Activated CD4-positive, alpha-beta T cell treated with anti-CD3 and anti-CD28 coated beads for 36 hours (primary cell): ENCODE results near the gene MLX. TPM values are rescaled to one million over a fixed set of nuclear protein-coding genes. Genes with fewer than 3 reads are reported as not detected.
A peak's percentile ranks its signal among the peaks of the same experiment; 100 is the strongest.

Source experiments
- ATAC-seq: fragments of 200-7000 bp; cut with Tn5 transposase; one replicate; pipeline ENCODE4 v1.10.0; 2021; ENCODE audit warnings: mild to moderate bottlenecking, moderate library complexity
- CTCF ChIA-PET: fragments of 350-600 bp; sonication (Branson Sonifier 250); formaldehyde crosslinking; loops from one replicate; lab custom pipeline; 2021; ENCODE audit warnings: antibody characterized with exemption; lab: Charles Lee
- POLR2A ChIA-PET: fragments of 350-600 bp; sonication (Branson Sonifier 250); formaldehyde crosslinking; loops from one replicate; lab custom pipeline; 2021; ENCODE audit warnings: antibody characterized with exemption, inconsistent platforms; lab: Charles Lee
- DNase-seq: peaks from one replicate; pipeline ENCODE4 v3.0.0-alpha.2; 2020
- H3K27ac Mint-ChIP-seq: one replicate; pipeline ENCODE4 v1.8.0; 2021; ENCODE audit warnings: mixed read lengths
- H3K27me3 Mint-ChIP-seq: one replicate; pipeline ENCODE4 v1.8.0; 2021; ENCODE audit warnings: mixed read lengths
- H3K36me3 Mint-ChIP-seq: one replicate; pipeline ENCODE4 v1.8.0; 2021; ENCODE audit warnings: low read depth, mixed read lengths
- H3K4me1 Mint-ChIP-seq: one replicate; pipeline ENCODE4 v1.8.0; 2021; ENCODE audit warnings: mixed read lengths
- H3K4me3 Mint-ChIP-seq: one replicate; pipeline ENCODE4 v1.8.0; 2021; ENCODE audit warnings: mild to moderate bottlenecking, moderate library complexity, mixed read lengths
- H3K9me3 Mint-ChIP-seq: one replicate; pipeline ENCODE4 v1.8.0; 2021; ENCODE audit warnings: low read depth, mixed read lengths
- intact Hi-C, 2 experiments: fragments of 100-400 bp; cut with DNase I in 1 of 2; cut with micrococcal nuclease in 1 of 2; formaldehyde crosslinking; loops; one replicate each; pipeline versions ENCODE4 v1.14.2 to v1.15.1; 2022 to 2024; cut with DNase I, micrococcal nuclease
- total RNA-seq, 2 experiments: library from RNA; stranded (reverse); gene quantifications; one replicate each; pipeline ENCODE4 v1.2.3, GENCODE V29; 2021

Gene MLX
- total RNA-seq, 2 experiments from 2014 or later, result 38.7 to 40.7 TPM

GRCh38 chr17:42522263-42522790 is 44.6 kb upstream of the MLX start:
- Mint-ChIP-seq H3K36me3 (peaks cover 11% of the 10 kb centered on the region), H3K9me3 (no peaks in the 10 kb centered on the region), H3K4me1 (peaks cover 16% of the 10 kb centered on the region), H3K4me3 (no peak overlapping the region), H3K27me3 (peaks cover 2% of the 10 kb centered on the region), H3K27ac (no peak overlapping the region)
- POLR2A ChIA-PET, result no interaction called here
- DNase-seq (no peak), ATAC-seq (no peak)
- CTCF ChIA-PET, result interaction anchor here (0.7 kb wide), 1 partner anchor 1699 kb away, joined by 3 read pairs; no protein-coding TSS in a partner anchor
- intact Hi-C loops, result no loop called here

- H3K4me3 Mint-ChIP-seq, result no peak overlapping the region
- H3K4me1 Mint-ChIP-seq, result peaks cover 15% of the 10 kb centered on the region
- CTCF ChIA-PET, result interaction anchor here (0.7 kb wide), 1 partner anchor 1698 kb away, joined by 3 read pairs; no protein-coding TSS in a partner anchor
- H3K9me3 Mint-ChIP-seq, result no peaks in the 10 kb centered on the region
- peaks cover 11% of the 10 kb centered on the region for H3K36me3 Mint-ChIP-seq
- ATAC-seq (no peak), DNase-seq (no peak)
- no peak overlapping the region for H3K27ac Mint-ChIP-seq
- intact Hi-C loops, result no loop called here
- POLR2A ChIA-PET, result no interaction called here
- peaks cover 2% of the 10 kb centered on the region for H3K27me3 Mint-ChIP-seq
Measured at GRCh38 chr17:42522798-42523278, 44.1 kb upstream of the MLX start.

DNA sequence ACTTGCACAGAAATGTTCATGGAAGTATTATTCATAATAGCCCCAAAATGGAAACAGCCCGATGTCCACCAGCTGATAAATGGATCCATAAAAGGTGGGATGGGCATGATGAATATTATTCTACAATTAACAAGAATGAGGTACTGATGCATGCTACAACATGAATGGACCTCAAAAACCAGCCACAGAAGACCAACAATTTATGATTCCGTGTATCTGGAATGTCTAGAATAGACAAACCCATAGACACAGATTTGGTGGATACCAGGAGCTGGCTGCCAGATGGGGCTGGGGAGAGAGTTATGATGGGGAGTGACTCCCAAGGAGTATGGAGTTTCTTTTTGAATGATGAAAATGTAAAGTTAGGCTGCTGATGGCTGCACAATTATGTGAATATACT is 41.7 kb upstream of the MLX start:
- no peak overlapping the region for H3K4me3 Mint-ChIP-seq
- H3K4me1 Mint-ChIP-seq, result peaks cover 25% of the 10 kb centered on the region
- ATAC-seq (no peak), DNase-seq (no peak)
- intact Hi-C loops, result loop anchor here in 1 of 2 experiments (5.0 kb wide), 1 partner anchor 213 kb away; no protein-coding TSS in a partner anchor
- H3K36me3 Mint-ChIP-seq, result peaks cover 11% of the 10 kb centered on the region
- no peaks in the 10 kb centered on the region for H3K9me3 Mint-ChIP-seq
- ChIA-PET POLR2A (interaction anchor here (0.5 kb wide), 1 partner anchor 53 kb away, joined by 4 read pairs; no protein-coding TSS in a partner anchor), CTCF (interaction anchor here (0.6 kb wide), 1 partner anchor 431 kb away, joined by 3 read pairs; no protein-coding TSS in a partner anchor)
- H3K27me3 Mint-ChIP-seq, result peaks cover 2% of the 10 kb centered on the region
- H3K27ac Mint-ChIP-seq, result no peak overlapping the region

DNA sequence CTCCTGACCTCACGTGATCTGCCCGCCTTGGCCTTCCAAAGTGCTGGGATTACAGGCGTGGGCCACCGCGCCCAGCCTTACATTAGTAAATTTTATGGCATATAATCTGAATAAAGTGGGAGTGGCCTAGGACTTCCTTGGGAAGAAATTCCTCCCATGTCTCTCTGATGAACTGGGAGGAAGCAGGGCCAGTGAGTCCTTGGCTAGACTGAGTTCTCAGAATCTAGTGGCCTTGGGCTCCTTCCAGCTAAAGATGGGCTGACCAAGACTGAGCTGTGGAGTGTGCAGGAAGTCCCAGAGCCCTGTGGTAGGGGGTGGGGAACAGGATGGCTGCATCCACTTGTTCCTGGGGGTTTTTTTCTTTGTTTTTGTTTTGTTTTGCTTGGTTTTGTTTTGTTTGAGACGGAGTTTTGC is 40.9 kb upstream of the MLX start:
- no peak overlapping the region for H3K4me3 Mint-ChIP-seq

GRCh38 chr17:42527932-42528331 is 39.0 kb upstream of the MLX start:
- DNase-seq (no peak), ATAC-seq (no peak)
- no peaks in the 10 kb centered on the region for H3K9me3 Mint-ChIP-seq
- no peak overlapping the region for H3K27ac Mint-ChIP-seq
- intact Hi-C loops, result loop anchor here (1.0 to 5.0 kb wide), 4 partner anchors 100 to 410 kb away; no protein-coding TSS in a partner anchor
- no peaks in the 10 kb centered on the region for H3K36me3 Mint-ChIP-seq
- peaks cover 37% of the 10 kb centered on the region for H3K4me1 Mint-ChIP-seq
- no peaks in the 10 kb centered on the region for H3K27me3 Mint-ChIP-seq
- ChIA-PET POLR2A (interaction anchor here (0.6 to 0.7 kb wide), 2 partner anchors 122 to 676 kb away, joined by 3 to 8 read pairs; no protein-coding TSS in a partner anchor), CTCF (interaction anchor here (0.6 to 1.9 kb wide), 23 partner anchors 10 to 501 kb away, joined by 3 to 8 read pairs (median 4); partner anchors contain the start of gene CAVIN1)
- no peak overlapping the region for H3K4me3 Mint-ChIP-seq

More for the DNA sequence above, 40.9 kb upstream of the MLX start:
- no peak for DNase-seq
- POLR2A ChIA-PET, result no interaction called here
- peaks cover 2% of the 10 kb centered on the region for H3K27me3 Mint-ChIP-seq
- H3K27ac Mint-ChIP-seq, result no peak overlapping the region
- H3K4me1 Mint-ChIP-seq, result peaks cover 31% of the 10 kb centered on the region
- peaks cover 11% of the 10 kb centered on the region for H3K36me3 Mint-ChIP-seq
- no peaks in the 10 kb centered on the region for H3K9me3 Mint-ChIP-seq
- CTCF ChIA-PET, result interaction anchor here (0.6 to 1.9 kb wide), 2 partner anchors 14 to 214 kb away, joined by 4 to 6 read pairs; no protein-coding TSS in a partner anchor
- intact Hi-C loops, result loop anchor here (2.0 to 5.0 kb wide), 2 partner anchors 213 to 214 kb away; no protein-coding TSS in a partner anchor
- ATAC-seq, result no peak

- POLR2A ChIA-PET, result no interaction called here
- Mint-ChIP-seq H3K27me3 (no peaks in the 10 kb centered on the region), H3K4me3 (no peak overlapping the region), H3K27ac (no peak overlapping the region), H3K36me3 (no peaks in the 10 kb centered on the region), H3K9me3 (no peaks in the 10 kb centered on the region), H3K4me1 (peaks cover 34% of the 10 kb centered on the region)
- CTCF ChIA-PET, result interaction anchor here (0.6 to 1.4 kb wide), 4 partner anchors 11 to 469 kb away, joined by 3 to 5 read pairs (median 4); partner anchors contain the start of gene RPL27
- ATAC-seq (no peak), DNase-seq (no peak)
- intact Hi-C loops, result loop anchor here in 1 of 2 experiments (5.0 kb wide), 1 partner anchor 217 kb away; no protein-coding TSS in a partner anchor
Measured at GRCh38 chr17:42529061-42529460, 37.8 kb upstream of the MLX start.

DNA sequence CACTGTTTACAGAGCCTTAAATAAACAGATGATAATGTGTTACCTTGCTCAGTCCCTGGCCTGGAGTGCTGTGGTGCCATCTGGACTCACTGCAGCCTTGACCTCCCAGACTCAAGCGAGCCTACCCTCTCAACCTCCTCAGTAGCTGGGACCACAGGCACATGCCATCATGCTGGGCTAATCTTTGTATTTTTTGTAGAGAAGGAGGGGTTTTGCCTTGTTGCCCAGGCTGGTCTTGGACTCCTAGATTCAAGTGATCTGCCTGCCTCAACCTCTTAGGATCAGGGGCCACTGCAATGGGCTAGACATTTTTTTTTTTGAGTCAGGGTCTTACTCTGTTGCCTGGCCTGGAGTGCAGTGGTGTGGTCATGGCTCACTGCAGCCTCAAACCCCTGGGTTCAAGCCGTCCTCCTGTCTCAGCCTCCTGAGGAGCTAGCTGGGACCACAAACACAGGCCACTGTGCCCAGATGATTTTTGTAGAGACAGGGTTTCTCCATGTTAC is 35.9 kb upstream of the MLX start:
- ChIA-PET CTCF (interaction anchor here (0.6 to 1.5 kb wide), 4 partner anchors 13 to 1020 kb away, joined by 3 to 4 read pairs (median 3); partner anchors contain the start of gene NKIRAS2), POLR2A (no interaction called here)
- DNase-seq (no peak), ATAC-seq (no peak)
- Mint-ChIP-seq H3K4me3 (no peak overlapping the region), H3K4me1 (peaks cover 35% of the 10 kb centered on the region), H3K27ac (peak overlapping the region; percentile 68), H3K9me3 (no peaks in the 10 kb centered on the region), H3K27me3 (no peaks in the 10 kb centered on the region), H3K36me3 (no peaks in the 10 kb centered on the region)
- intact Hi-C loops, result no loop called here

GRCh38 chr17:42531455-42532354 is 35.2 kb upstream of the MLX start:
- ChIA-PET CTCF (interaction anchor here (0.6 to 1.2 kb wide), 5 partner anchors 10 to 1021 kb away, joined by 3 to 5 read pairs (median 3); partner anchors contain the start of genes NKIRAS2 and PSMC3IP), POLR2A (interaction anchor here (0.6 kb wide), 1 partner anchor 192 kb away, joined by 5 read pairs; no protein-coding TSS in a partner anchor)
- intact Hi-C loops, result no loop called here
- H3K9me3 Mint-ChIP-seq, result no peaks in the 10 kb centered on the region
- no peaks in the 10 kb centered on the region for H3K36me3 Mint-ChIP-seq
- DNase-seq (peak; percentile 74), ATAC-seq (peak; percentile 31)
- H3K27ac Mint-ChIP-seq, result peak overlapping the region; percentile 68
- H3K27me3 Mint-ChIP-seq, result no peaks in the 10 kb centered on the region
- peaks cover 36% of the 10 kb centered on the region for H3K4me1 Mint-ChIP-seq
- peak overlapping the region; percentile 64 for H3K4me3 Mint-ChIP-seq

GRCh38 chr17:42535155-42536047 is 31.5 kb upstream of the MLX start:
- Mint-ChIP-seq H3K27me3 (no peaks in the 10 kb centered on the region), H3K4me3 (peak overlapping the region; percentile 86), H3K9me3 (no peaks in the 10 kb centered on the region), H3K27ac (peak overlapping the region; percentile 90), H3K4me1 (peaks cover 29% of the 10 kb centered on the region), H3K36me3 (peaks cover 7% of the 10 kb centered on the region)
- intact Hi-C loops, result loop anchor here (1.0 to 5.0 kb wide), 5 partner anchors 19 to 518 kb away; partner anchors contain the start of genes COASY (in 1 of the 2), DNAJC7 (in 1 of the 2) and PSMC3IP (in 1 of the 2)
- ChIA-PET POLR2A (interaction anchor here (0.6 to 1.3 kb wide), 2 partner anchors 13 to 35 kb away, joined by 3 to 6 read pairs; no protein-coding TSS in a partner anchor), CTCF (interaction anchor here (0.7 to 1.8 kb wide), 8 partner anchors 13 to 415 kb away, joined by 3 to 8 read pairs (median 4); partner anchors contain the start of gene GHDC)
- ATAC-seq (peak; percentile 5), DNase-seq (no peak)
